MCF 10A (cell line): ENCODE data around the gene GLS. TPM values are rescaled to one million over a fixed set of nuclear protein-coding genes. Genes with fewer than 3 reads are reported as not detected.
"Not testable (repeated sequence)": the region's sequence is repeated elsewhere in the genome, so short reads cannot be mapped to it uniquely, and the experiment has no call there.

Experiments used
- BruUV-seq: library from RNA; stranded (reverse); fragments of 400-500 nt; replicated peaks from 2 replicates; lab custom pipeline; 2021; lab: Mats Ljungman, UMichigan
- CTCF ChIA-PET: fragments of 300-600 bp; sonication (Branson Sonifier 250); formaldehyde crosslinking; extraction: SDS; loops from one replicate; lab custom pipeline; 2021; ENCODE audit warnings: antibody characterized with exemption, inconsistent platforms; lab: Yijun Ruan, JAX
- POLR2A ChIA-PET: fragments of 300-600, 350-650 bp; sonication (Branson Sonifier 250); formaldehyde crosslinking; extraction: SDS; loops from one replicate; lab custom pipeline; 2020; ENCODE audit warnings: antibody characterized with exemption, inconsistent platforms; lab: Yijun Ruan, JAX
- DNase-seq: peaks from one replicate; pipeline ENCODE4 v3.0.0-alpha.2; 2018; ENCODE audit not compliant: unreplicated experiment
- H3K27ac Mint-ChIP-seq: one replicate; pipeline ENCODE4 v1.8.0; 2022; ENCODE audit warnings: mild to moderate bottlenecking, low read depth, mixed read lengths; ENCODE audit not compliant: unreplicated experiment
- H3K27me3 Mint-ChIP-seq: one replicate; pipeline ENCODE4 v1.8.0; 2022; ENCODE audit warnings: mixed read lengths; ENCODE audit not compliant: insufficient read depth, unreplicated experiment
- H3K36me3 Mint-ChIP-seq: one replicate; pipeline ENCODE4 v1.8.0; 2022; ENCODE audit warnings: mild to moderate bottlenecking, moderate library complexity, mixed read lengths; ENCODE audit not compliant: insufficient read depth, unreplicated experiment
- H3K4me1 Mint-ChIP-seq: one replicate; pipeline ENCODE4 v1.8.0; 2022; ENCODE audit warnings: mixed read lengths; ENCODE audit not compliant: insufficient read depth, unreplicated experiment
- H3K4me3 Mint-ChIP-seq: one replicate; pipeline ENCODE4 v1.8.0; 2022; ENCODE audit warnings: mild to moderate bottlenecking, moderate library complexity, mixed read lengths; ENCODE audit not compliant: unreplicated experiment
- H3K9me3 Mint-ChIP-seq: one replicate; pipeline ENCODE4 v1.8.0; 2022; ENCODE audit warnings: mixed read lengths; ENCODE audit not compliant: unreplicated experiment
- intact Hi-C: fragments of 100-400 bp; cut with micrococcal nuclease; formaldehyde crosslinking; loops from 2 replicates; pipeline ENCODE4 v1.14.1; 2022
- total RNA-seq: library from RNA; stranded (reverse); gene quantifications from 2 replicates; pipeline ENCODE4 v1.2.3, GENCODE V29; 2022
- TF ChIP-seq, protein P1 (sequence below): fragments of 200-600 bp; IDR thresholded peaks from one replicate; pipeline ENCODE4 v1.8.0; 2022; ENCODE audit warnings: antibody characterized with exemption, mild to moderate bottlenecking; ENCODE audit not compliant: unreplicated experiment

Gene GLS
- total RNA-seq, 1 experiment from 2014 or later = 121 TPM

DNA sequence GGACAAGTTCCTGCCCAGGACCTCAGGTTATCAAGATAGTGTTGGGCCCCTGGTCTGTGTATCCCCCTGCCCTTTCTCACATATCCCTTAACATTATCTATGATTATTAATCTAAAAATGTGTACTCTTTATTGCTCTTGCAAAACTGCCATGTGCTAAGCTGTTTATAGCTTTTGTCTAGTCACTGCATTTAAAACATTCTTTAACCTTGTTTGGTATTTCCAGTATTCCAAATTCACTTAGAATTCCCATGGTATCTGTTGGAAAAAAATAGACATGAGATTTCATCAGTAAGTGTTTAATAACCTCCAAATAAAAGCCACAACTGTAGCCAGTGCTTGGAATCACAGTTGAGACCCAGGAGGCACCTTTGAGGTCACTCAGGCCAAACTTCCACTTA lies 16.2 kb upstream of the GLS start:
- H3K27ac Mint-ChIP-seq = no peak overlapping the region
- H3K36me3 Mint-ChIP-seq = no peaks in the 10 kb centered on the region
- no peaks in the 10 kb centered on the region for H3K27me3 Mint-ChIP-seq
- no peak overlapping the region for H3K4me3 Mint-ChIP-seq
- H3K9me3 Mint-ChIP-seq = peaks cover 3% of the 10 kb centered on the region
- POLR2A ChIA-PET = interaction anchor here (1.1 kb wide), 1 partner anchor 148 kb away, joined by 3 read pairs; no protein-coding TSS in a partner anchor
- no peak for DNase-seq
- CTCF ChIA-PET = interaction anchor here (0.6 to 1.9 kb wide), 3 partner anchors 10 to 128 kb away, joined by 3 to 6 read pairs (median 3); no protein-coding TSS in a partner anchor
- no TSS peak for BruUV-seq
- H3K4me1 Mint-ChIP-seq = peaks cover 19% of the 10 kb centered on the region
- intact Hi-C loops = no loop called here
- TF ChIP-seq, protein P1, sequence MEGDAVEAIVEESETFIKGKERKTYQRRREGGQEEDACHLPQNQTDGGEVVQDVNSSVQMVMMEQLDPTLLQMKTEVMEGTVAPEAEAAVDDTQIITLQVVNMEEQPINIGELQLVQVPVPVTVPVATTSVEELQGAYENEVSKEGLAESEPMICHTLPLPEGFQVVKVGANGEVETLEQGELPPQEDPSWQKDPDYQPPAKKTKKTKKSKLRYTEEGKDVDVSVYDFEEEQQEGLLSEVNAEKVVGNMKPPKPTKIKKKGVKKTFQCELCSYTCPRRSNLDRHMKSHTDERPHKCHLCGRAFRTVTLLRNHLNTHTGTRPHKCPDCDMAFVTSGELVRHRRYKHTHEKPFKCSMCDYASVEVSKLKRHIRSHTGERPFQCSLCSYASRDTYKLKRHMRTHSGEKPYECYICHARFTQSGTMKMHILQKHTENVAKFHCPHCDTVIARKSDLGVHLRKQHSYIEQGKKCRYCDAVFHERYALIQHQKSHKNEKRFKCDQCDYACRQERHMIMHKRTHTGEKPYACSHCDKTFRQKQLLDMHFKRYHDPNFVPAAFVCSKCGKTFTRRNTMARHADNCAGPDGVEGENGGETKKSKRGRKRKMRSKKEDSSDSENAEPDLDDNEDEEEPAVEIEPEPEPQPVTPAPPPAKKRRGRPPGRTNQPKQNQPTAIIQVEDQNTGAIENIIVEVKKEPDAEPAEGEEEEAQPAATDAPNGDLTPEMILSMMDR = no peak

GRCh38 chr2:190867212-190867611 lies 13.4 kb upstream of the GLS start:
- CTCF ChIA-PET = interaction anchor here (1.9 kb wide), 1 partner anchor 17 kb away, joined by 6 read pairs; no protein-coding TSS in a partner anchor

GRCh38 chr2:190867832-190868231 lies 12.8 kb upstream of the GLS start:
- TF ChIP-seq, protein P1 = no peak
- CTCF ChIA-PET = interaction anchor here (1.9 kb wide), 1 partner anchor 18 kb away, joined by 6 read pairs; no protein-coding TSS in a partner anchor
- BruUV-seq = no TSS peak
- H3K9me3 Mint-ChIP-seq = peaks cover 8% of the 10 kb centered on the region
- intact Hi-C loops = no loop called here
- no peak for DNase-seq
- no peaks in the 10 kb centered on the region for H3K4me1 Mint-ChIP-seq
- H3K36me3 Mint-ChIP-seq = no peaks in the 10 kb centered on the region
- no peak overlapping the region for H3K27ac Mint-ChIP-seq
- POLR2A ChIA-PET = interaction anchor here (1.8 to 1.9 kb wide), 2 partner anchors 11 to 13 kb away, joined by 4 to 10 read pairs; partner anchors contain the start of gene GLS
- H3K4me3 Mint-ChIP-seq = no peak overlapping the region
- no peaks in the 10 kb centered on the region for H3K27me3 Mint-ChIP-seq

More at GRCh38 chr2:190867212-190867611, 13.4 kb upstream of the GLS start:
- Mint-ChIP-seq H3K4me1 (peaks cover 5% of the 10 kb centered on the region), H3K27ac (no peak overlapping the region), H3K4me3 (no peak overlapping the region), H3K9me3 (peaks cover 8% of the 10 kb centered on the region), H3K36me3 (no peaks in the 10 kb centered on the region), H3K27me3 (no peaks in the 10 kb centered on the region)
- intact Hi-C loops = no loop called here
- POLR2A ChIA-PET = interaction anchor here (1.8 to 1.9 kb wide), 2 partner anchors 11 to 13 kb away, joined by 4 to 10 read pairs; partner anchors contain the start of gene GLS
- TF ChIP-seq, protein P1 = no peak
- no TSS peak for BruUV-seq
- no peak for DNase-seq

- ChIA-PET POLR2A (no interaction called here), CTCF (no interaction called here)
- no peaks in the 10 kb centered on the region for H3K36me3 Mint-ChIP-seq
- TF ChIP-seq, protein P1 = no peak
- no peak for DNase-seq
- H3K4me3 Mint-ChIP-seq = no peak overlapping the region
- H3K4me1 Mint-ChIP-seq = no peaks in the 10 kb centered on the region
- no peaks in the 10 kb centered on the region for H3K27me3 Mint-ChIP-seq
- no TSS peak for BruUV-seq
- intact Hi-C loops = no loop called here
- H3K9me3 Mint-ChIP-seq = peaks cover 8% of the 10 kb centered on the region
- no peak overlapping the region for H3K27ac Mint-ChIP-seq
These were observed 10.9 kb upstream of the GLS start for GRCh38 chr2:190869721-190870120.

DNA sequence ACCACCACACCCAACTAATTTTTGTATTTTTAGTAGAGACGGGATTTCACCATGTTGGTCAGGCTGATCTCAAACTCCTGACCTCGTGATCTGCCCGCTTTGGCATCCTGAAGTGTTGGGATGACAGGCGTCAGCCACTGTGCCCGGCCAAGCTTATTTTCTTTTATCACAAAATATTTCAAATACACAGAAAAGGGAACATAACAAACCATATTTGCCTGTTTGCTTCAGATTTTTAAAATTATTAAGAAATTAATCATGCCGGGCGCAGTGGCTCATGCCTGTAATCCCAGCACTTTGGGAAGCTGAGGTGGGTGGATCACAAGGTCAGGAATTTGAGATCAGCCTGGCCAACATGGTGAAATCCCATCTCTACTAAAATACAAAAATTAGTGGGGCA lies 7.2 kb upstream of the GLS start:
- H3K9me3 Mint-ChIP-seq, H3K4me3 Mint-ChIP-seq, H3K4me1 Mint-ChIP-seq, DNase-seq, H3K27ac Mint-ChIP-seq, CTCF ChIA-PET, BruUV-seq, intact Hi-C loops, H3K36me3 Mint-ChIP-seq, H3K27me3 Mint-ChIP-seq: not testable (repeated sequence)
- POLR2A ChIA-PET = interaction anchor here (1.2 kb wide), 1 partner anchor 9 kb away, joined by 5 read pairs; no protein-coding TSS in a partner anchor
